ENCODE data around the gene NKX6-1.

DNA sequence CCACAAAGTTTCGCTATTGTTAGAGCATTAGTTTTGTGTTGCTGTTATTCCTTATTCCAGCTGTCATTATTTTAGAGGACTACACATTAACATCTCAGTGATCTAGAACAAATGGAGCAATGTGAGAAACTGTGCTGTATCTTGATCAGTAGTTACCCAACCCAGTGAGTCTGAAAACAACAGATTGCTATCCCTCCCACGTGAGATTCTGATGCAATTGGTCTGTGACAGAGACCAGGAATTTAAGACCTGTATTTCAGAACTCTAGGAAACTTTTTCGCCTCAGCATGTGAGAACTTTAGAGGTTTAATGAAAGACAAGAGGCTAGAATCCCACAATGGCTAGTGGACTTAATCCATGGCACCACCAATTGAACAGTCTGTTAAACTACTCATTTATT, 48.1 kb upstream of the NKX6-1 start:
- TF ChIP-seq, protein P1, sequence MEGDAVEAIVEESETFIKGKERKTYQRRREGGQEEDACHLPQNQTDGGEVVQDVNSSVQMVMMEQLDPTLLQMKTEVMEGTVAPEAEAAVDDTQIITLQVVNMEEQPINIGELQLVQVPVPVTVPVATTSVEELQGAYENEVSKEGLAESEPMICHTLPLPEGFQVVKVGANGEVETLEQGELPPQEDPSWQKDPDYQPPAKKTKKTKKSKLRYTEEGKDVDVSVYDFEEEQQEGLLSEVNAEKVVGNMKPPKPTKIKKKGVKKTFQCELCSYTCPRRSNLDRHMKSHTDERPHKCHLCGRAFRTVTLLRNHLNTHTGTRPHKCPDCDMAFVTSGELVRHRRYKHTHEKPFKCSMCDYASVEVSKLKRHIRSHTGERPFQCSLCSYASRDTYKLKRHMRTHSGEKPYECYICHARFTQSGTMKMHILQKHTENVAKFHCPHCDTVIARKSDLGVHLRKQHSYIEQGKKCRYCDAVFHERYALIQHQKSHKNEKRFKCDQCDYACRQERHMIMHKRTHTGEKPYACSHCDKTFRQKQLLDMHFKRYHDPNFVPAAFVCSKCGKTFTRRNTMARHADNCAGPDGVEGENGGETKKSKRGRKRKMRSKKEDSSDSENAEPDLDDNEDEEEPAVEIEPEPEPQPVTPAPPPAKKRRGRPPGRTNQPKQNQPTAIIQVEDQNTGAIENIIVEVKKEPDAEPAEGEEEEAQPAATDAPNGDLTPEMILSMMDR (IDR thresholded peaks at IDR 0.05), result no peak
- TF ChIP-seq POLR2A (IDR thresholded peaks at IDR 0.05), result no peak

Measured in lower leg skin (tissue), 3 donors.